ENCODE data around the gene TNRC18.

DNA sequence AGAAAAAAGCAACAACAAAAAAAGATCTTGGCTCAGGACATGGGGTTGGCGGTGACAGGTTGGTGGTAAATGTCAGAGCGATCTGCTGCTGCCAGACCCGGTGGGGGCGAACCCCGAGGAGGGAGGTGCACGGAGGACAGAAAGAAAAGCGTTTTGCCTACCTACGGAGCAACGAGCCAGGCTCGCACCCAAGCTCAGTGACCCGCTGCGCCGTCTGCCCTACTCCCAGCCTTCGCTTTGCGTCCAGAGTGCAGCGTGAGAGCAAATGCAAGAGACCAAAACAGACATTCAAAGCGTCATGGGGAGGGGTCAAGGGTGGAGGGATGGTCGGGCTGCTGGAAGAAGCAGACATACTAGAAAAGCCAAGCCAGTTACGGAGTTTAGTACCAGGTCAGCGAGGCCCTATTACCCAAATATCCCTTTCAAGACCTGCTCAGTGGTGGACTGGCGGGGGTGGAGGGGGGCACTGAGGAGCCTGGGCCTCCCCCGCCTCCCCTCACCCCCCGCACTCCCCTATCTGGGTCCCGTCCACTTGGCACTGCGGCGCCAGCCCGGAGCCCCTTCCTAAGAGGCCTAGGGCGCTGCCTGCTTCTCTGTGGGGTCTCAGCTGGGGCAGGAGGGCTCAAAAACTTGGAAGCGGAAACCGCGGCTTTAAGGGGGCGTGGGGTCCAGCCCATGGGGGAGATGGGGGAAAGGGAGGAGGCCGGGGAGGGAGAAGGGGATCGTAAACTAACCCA, 74.0 kb downstream of the TNRC18 start:
- TF ChIP-seq, protein P1, sequence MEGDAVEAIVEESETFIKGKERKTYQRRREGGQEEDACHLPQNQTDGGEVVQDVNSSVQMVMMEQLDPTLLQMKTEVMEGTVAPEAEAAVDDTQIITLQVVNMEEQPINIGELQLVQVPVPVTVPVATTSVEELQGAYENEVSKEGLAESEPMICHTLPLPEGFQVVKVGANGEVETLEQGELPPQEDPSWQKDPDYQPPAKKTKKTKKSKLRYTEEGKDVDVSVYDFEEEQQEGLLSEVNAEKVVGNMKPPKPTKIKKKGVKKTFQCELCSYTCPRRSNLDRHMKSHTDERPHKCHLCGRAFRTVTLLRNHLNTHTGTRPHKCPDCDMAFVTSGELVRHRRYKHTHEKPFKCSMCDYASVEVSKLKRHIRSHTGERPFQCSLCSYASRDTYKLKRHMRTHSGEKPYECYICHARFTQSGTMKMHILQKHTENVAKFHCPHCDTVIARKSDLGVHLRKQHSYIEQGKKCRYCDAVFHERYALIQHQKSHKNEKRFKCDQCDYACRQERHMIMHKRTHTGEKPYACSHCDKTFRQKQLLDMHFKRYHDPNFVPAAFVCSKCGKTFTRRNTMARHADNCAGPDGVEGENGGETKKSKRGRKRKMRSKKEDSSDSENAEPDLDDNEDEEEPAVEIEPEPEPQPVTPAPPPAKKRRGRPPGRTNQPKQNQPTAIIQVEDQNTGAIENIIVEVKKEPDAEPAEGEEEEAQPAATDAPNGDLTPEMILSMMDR (conservative IDR thresholded peaks at IDR 0.05; ENCODE audit: low read length), result no peak
- TF ChIP-seq EZH2phosphoT487 (IDR thresholded peaks at IDR 0.05; ENCODE audit: borderline replicate concordance, low read depth, low read length), result no peak
